IPS DF 4.7 (cell line): ENCODE results near the gene PDSS1.
"Not testable (repeated sequence)": the region's sequence is repeated elsewhere in the genome, so short reads cannot be mapped to it uniquely, and the experiment has no call there.

Experiments used
- DNase-seq: peaks from one replicate; pipeline ENCODE4 v3.0.0-alpha.2; 2013; ENCODE audit warnings: low spot score; ENCODE audit errors: extremely low read depth

PDSS1 gene

GRCh38 chr10:26738301-26738911 is 40.9 kb downstream of the PDSS1 start:
- no peak for DNase-seq

DNA sequence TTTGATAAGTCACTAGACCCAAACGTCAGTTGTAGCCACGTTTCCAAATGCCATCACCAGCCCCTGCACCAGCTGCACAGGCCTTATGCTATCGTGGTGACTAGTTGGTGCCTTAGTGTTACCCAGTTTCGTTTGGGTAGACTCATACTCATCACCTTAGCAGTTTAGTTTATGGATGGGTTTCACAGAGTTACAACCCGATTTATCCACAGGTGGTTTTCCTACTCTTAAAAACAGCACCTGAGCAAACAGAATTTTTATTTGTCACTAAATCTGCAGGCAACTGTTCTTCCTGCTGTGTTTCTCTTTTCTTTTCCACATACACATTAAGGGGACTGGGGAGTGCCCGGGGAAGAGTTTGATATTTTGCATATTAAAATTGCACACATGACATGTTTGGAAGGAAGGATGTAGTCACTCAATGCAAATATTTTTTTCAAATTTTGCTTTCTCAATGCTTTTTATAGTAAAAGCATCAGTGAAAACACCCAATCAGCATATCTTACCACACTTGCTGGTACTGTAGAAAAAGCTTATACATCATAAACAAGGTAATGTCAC is 41.6 kb downstream of the PDSS1 start:
- DNase-seq: no peak

DNA sequence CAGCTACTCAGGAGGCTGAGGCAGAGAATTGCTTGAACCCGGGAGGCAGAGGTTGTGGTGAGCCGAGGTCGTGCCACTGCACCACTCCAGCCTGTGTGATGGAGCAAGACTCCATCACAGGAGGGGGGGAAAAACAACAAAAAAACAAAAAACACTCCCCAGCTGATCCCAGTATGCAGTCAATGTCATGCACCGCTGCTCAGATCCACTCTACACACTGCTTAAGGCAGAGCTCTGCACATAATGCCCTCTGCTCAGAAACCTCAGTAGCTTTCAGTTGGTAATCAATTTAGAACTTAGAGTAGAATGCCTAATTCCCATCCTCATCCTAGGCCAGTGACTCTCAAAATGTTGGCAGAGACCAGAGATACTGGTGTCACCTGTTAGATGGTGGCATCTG is 43.9 kb downstream of the PDSS1 start:
- DNase-seq: no peak

DNA sequence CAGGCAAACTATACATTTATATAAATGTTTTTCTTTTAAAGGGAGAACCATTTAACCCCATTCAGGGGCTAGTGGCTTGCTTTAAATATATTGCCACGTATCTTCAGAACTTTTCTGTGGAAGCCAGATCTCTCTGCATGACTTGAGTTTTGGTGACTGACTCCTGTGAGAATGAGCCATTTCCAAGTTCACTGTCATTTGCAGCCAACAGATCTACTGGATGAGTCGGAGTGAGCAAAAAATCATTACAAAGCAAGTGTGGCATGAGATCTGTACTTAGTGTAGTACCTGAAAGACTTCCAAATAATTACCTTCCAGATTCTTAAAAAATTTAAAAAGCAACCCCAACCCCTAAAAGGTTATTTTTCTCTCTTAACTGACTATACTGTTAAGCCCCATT is 45.6 kb downstream of the PDSS1 start:
- DNase-seq: no peak

DNA sequence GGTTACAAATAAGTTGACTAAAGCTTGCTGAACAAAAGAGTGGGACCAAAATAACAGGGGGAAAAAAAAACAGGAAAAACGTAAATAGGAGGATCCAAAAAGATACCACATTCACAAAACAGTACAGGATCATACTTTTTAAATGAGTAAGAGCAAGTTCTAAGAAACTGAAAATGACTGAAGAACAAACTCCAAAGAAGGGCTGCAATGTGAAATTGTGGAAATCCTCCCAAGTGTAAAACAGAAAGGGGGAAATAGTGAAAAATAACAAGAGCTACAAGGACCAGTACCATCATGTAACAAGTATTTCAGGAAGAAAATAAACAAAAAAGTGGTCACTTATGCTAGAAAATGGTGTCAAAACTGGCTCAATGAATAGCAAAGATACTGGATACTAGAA is 46.3 kb downstream of the PDSS1 start:
- no peak for DNase-seq

- DNase-seq: no peak
Measured at GRCh38 chr10:26746061-26746460, 48.6 kb downstream of the PDSS1 start.

GRCh38 chr10:26755443-26755903 is 58.0 kb downstream of the PDSS1 start:
- peak; percentile 7 for DNase-seq

DNA sequence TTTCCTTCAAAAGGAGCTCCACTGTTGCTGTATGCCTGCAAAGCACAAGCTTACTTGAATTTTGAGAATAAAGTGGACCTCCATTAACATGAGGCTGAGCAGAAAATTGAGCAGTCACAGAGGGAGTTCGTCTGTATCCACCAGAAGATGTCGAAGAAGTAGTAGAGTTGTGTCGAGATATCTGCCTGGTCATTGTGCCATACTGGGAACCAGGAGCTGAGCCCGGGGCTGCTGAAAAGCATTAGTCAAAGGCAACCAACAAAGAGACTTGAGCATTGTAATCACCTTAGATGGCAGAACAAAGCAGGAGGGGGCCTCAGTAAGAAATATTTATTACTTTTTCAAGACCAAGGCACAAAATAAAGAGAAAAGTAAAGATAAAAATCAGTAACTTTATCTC is 61.5 kb downstream of the PDSS1 start:
- no peak for DNase-seq

DNA sequence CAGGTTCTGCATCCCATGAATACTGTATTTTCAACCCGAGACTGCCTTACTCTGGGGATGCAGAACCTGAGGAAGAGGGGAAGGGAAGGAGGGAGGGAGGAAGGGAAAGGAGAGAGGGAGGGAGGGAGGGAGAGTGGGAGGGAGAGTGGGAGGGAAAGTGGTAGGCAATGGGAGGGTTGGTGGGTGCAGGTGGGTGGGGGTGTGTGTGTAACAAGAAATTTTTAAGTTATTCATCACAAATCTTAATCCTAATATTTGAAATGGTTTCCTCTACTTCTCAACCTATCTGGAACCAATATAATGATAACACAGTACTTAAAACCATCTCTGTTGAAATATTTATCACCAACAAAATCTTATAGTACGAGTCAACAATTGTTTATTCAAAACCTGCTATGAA is 68.0 kb downstream of the PDSS1 start:
- no peak for DNase-seq

- DNase-seq: no peak
Measured at GRCh38 chr10:26770069-26770468, 72.6 kb downstream of the PDSS1 start.

GRCh38 chr10:26773633-26774032 is 76.1 kb downstream of the PDSS1 start:
- DNase-seq: no peak

- DNase-seq: no peak
Measured at GRCh38 chr10:26776258-26776657, 78.8 kb downstream of the PDSS1 start.

GRCh38 chr10:26777686-26778085 is 80.2 kb downstream of the PDSS1 start:
- no peak for DNase-seq

GRCh38 chr10:26779176-26779860 is 81.8 kb downstream of the PDSS1 start:
- DNase-seq: no peak

GRCh38 chr10:26780106-26780792 is 82.7 kb downstream of the PDSS1 start:
- no peak for DNase-seq

GRCh38 chr10:26780793-26781601 is 83.5 kb downstream of the PDSS1 start:
- peak; percentile 25 for DNase-seq

DNA sequence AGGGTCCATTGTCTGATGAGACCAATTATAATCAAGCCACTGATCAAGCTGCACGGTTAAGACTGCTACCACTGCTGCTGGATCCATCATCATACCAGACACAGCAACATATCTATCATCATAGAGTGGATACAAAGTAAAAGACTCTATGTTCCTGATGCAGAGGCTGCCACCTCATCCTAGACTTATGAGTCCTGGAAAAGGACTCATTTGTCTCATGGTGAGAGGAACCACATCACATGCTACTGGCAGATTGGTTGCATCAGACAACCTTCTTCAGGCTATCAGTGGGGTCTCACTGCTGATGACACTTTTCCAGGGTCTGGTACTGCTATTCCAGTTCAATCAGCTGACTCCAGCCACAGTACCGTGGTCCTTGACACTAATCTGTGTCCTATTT is 84.3 kb downstream of the PDSS1 start:
- no peak for DNase-seq

GRCh38 chr10:26787362-26787761 is 89.9 kb downstream of the PDSS1 start:
- DNase-seq: no peak

GRCh38 chr10:26789779-26790178 is 92.3 kb downstream of the PDSS1 start:
- DNase-seq: not testable (repeated sequence)

GRCh38 chr10:26790221-26790995 is 92.9 kb downstream of the PDSS1 start:
- DNase-seq: no peak
